IMR-90 (cell line): ENCODE measurements around the gene DNAJC4.

Source experiments
- USF2 ChIP-seq: fragments of 150-350 bp; IDR thresholded peaks from 2 replicates; pipeline ENCODE4 v1.6.1; 2017; ENCODE audit warnings: mild to moderate bottlenecking, antibody characterized with exemption, low read length, low read depth
- TF ChIP-seq, protein P1 (sequence below): conservative IDR thresholded peaks from 2 replicates; pipeline ENCODE4 v1.5.1; 2012; ENCODE audit warnings: mild to moderate bottlenecking, low read depth, low read length, improper control_type of control experiment

GRCh38 chr11:64258356-64258755, 28.0 kb downstream of the DNAJC4 start:
- TF ChIP-seq, protein P1, sequence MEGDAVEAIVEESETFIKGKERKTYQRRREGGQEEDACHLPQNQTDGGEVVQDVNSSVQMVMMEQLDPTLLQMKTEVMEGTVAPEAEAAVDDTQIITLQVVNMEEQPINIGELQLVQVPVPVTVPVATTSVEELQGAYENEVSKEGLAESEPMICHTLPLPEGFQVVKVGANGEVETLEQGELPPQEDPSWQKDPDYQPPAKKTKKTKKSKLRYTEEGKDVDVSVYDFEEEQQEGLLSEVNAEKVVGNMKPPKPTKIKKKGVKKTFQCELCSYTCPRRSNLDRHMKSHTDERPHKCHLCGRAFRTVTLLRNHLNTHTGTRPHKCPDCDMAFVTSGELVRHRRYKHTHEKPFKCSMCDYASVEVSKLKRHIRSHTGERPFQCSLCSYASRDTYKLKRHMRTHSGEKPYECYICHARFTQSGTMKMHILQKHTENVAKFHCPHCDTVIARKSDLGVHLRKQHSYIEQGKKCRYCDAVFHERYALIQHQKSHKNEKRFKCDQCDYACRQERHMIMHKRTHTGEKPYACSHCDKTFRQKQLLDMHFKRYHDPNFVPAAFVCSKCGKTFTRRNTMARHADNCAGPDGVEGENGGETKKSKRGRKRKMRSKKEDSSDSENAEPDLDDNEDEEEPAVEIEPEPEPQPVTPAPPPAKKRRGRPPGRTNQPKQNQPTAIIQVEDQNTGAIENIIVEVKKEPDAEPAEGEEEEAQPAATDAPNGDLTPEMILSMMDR, result no peak
- TF ChIP-seq USF2, result no peak
